ENCODE data around the gene RUNX1.

RUNX1 gene

GRCh38 chr21:35025206-35026152, 23.6 kb downstream of the RUNX1 start:
- H3K9me3 Mint-ChIP-seq = no peaks in the 10 kb centered on the region
- peaks cover 9% of the 10 kb centered on the region for H3K36me3 Mint-ChIP-seq
- H3K27ac Mint-ChIP-seq = peak overlapping the region; percentile 96
- ATAC-seq (ENCODE audit: low read depth) (no peak), DNase-seq (ENCODE audit: low spot score in 2 of 2) (no peak)
- H3K27me3 Mint-ChIP-seq = no peaks in the 10 kb centered on the region
- peak overlapping the region; percentile 62 for H3K4me3 Mint-ChIP-seq
- peaks cover 38% of the 10 kb centered on the region for H3K4me1 Mint-ChIP-seq

- H3K36me3 Mint-ChIP-seq = peaks cover 6% of the 10 kb centered on the region
- no peak overlapping the region for H3K4me3 Mint-ChIP-seq
- ATAC-seq (ENCODE audit: low read depth) (no peak), DNase-seq (ENCODE audit: low spot score in 2 of 2) (no peak)
- no peak overlapping the region for H3K27ac Mint-ChIP-seq
- H3K27me3 Mint-ChIP-seq = no peaks in the 10 kb centered on the region
- H3K4me1 Mint-ChIP-seq = peaks cover 36% of the 10 kb centered on the region
- no peaks in the 10 kb centered on the region for H3K9me3 Mint-ChIP-seq
These were observed 24.6 kb downstream of the RUNX1 start for GRCh38 chr21:35024513-35024912.

GRCh38 chr21:35024071-35024420, 25.1 kb downstream of the RUNX1 start:
- peaks cover 9% of the 10 kb centered on the region for H3K36me3 Mint-ChIP-seq
- no peaks in the 10 kb centered on the region for H3K27me3 Mint-ChIP-seq
- ATAC-seq (ENCODE audit: low read depth) (no peak), DNase-seq (ENCODE audit: low spot score in 2 of 2) (no peak)
- H3K27ac Mint-ChIP-seq = no peak overlapping the region
- H3K4me3 Mint-ChIP-seq = no peak overlapping the region
- H3K9me3 Mint-ChIP-seq = no peaks in the 10 kb centered on the region
- H3K4me1 Mint-ChIP-seq = peaks cover 39% of the 10 kb centered on the region

DNA sequence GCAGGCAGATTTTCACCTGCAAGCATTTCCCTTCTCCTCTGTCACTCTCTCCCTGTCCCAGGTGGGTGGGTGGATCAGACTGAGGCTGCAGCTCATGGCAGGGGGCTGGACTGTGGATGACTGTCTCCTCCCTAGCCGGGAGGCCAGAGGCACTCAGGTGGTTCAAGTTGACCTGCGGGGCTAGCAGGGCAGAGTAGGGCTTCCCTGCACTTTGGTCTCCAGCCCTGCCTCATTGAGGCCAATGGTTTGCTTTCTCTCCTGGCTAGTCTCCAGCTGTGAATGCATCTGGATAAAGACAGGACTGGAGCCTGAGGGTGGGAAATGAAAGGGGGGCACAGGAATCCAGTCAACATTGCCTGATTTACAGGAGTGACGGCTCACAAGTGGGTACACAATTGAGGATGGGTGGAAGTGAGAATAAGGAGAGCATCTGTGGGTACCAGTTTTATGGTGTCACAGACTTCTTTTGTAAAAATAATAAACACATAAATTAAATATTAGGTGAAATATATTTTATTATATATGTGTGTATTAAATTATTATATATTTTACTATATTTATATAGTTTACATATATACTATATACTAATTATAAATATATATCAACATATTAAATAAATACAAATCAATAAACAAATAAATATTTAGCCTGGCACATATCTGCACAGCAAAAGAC, 25.6 kb downstream of the RUNX1 start:
- DNase-seq (ENCODE audit: low spot score in 2 of 2) (no peak), ATAC-seq (ENCODE audit: low read depth) (no peak)
- H3K4me1 Mint-ChIP-seq = peaks cover 38% of the 10 kb centered on the region
- H3K36me3 Mint-ChIP-seq = peaks cover 10% of the 10 kb centered on the region
- H3K9me3 Mint-ChIP-seq = no peaks in the 10 kb centered on the region
- no peaks in the 10 kb centered on the region for H3K27me3 Mint-ChIP-seq
- H3K27ac Mint-ChIP-seq = no peak overlapping the region
- no peak overlapping the region for H3K4me3 Mint-ChIP-seq

- no peaks in the 10 kb centered on the region for H3K9me3 Mint-ChIP-seq
- no peaks in the 10 kb centered on the region for H3K27me3 Mint-ChIP-seq
- H3K4me1 Mint-ChIP-seq = peaks cover 26% of the 10 kb centered on the region
- ATAC-seq (ENCODE audit: low read depth) = no peak
- H3K36me3 Mint-ChIP-seq = peaks cover 18% of the 10 kb centered on the region
- DNase-seq (ENCODE audit: low spot score in 2 of 2) = no peak
- no peak overlapping the region for H3K27ac Mint-ChIP-seq
- H3K4me3 Mint-ChIP-seq = no peak overlapping the region
These were observed 27.6 kb downstream of the RUNX1 start for GRCh38 chr21:35021546-35021945.

- Mint-ChIP-seq H3K27ac (no peak overlapping the region), H3K27me3 (no peaks in the 10 kb centered on the region), H3K36me3 (peaks cover 20% of the 10 kb centered on the region), H3K9me3 (no peaks in the 10 kb centered on the region), H3K4me1 (peaks cover 26% of the 10 kb centered on the region), H3K4me3 (no peak overlapping the region)
- DNase-seq (ENCODE audit: low spot score in 2 of 2) (no peak), ATAC-seq (ENCODE audit: low read depth) (no peak)
These were observed 28.2 kb downstream of the RUNX1 start for GRCh38 chr21:35020902-35021301.

DNA sequence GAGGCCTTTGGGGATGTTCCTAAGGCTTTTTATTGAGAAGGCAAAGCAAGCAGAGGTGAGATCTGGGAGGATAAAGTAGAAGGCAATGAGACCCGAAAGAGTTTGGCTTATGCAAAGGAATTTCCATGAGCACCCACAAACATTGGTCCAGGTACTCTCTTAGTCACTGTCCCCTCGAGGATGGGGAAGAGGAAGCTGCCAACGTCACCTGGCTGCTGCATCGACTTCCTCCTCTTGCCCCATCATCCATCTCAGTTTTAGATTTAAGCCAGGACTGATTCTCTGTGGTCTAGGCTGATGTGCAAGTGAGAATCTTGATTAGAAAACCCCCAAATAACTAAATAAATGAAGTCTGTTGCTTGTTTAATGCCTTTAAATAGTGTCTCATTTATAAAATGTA, 28.7 kb downstream of the RUNX1 start:
- no peak overlapping the region for H3K27ac Mint-ChIP-seq
- H3K4me3 Mint-ChIP-seq = no peak overlapping the region
- H3K4me1 Mint-ChIP-seq = peaks cover 24% of the 10 kb centered on the region
- peaks cover 23% of the 10 kb centered on the region for H3K36me3 Mint-ChIP-seq
- DNase-seq (ENCODE audit: low spot score in 2 of 2) = no peak
- H3K9me3 Mint-ChIP-seq = no peaks in the 10 kb centered on the region
- H3K27me3 Mint-ChIP-seq = no peaks in the 10 kb centered on the region
- ATAC-seq (ENCODE audit: low read depth) = peak; percentile 97

DNA sequence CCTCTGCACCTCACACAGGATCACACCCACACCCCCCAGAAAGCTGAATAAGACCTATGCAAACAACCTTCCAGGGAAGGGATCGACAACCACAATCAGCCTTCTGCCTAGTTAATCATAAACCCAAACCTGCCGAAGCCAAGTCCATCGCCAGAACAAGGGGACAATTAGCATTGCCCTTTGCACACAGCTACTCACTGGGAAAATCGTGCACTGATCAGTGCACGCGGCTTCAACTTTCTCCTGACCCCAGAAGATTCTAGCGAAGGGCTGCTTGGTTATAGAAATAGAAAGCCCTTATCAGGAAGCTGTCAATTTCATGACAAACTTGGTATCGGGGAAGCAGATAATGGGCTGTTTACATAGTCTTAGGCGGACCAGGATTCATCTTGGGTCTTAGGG, 29.5 kb downstream of the RUNX1 start:
- ATAC-seq (ENCODE audit: low read depth) = no peak
- no peak overlapping the region for H3K27ac Mint-ChIP-seq
- H3K36me3 Mint-ChIP-seq = peaks cover 30% of the 10 kb centered on the region
- peaks cover 28% of the 10 kb centered on the region for H3K4me1 Mint-ChIP-seq
- H3K4me3 Mint-ChIP-seq = no peak overlapping the region
- no peak for DNase-seq (ENCODE audit: low spot score in 2 of 2)
- no peaks in the 10 kb centered on the region for H3K27me3 Mint-ChIP-seq
- H3K9me3 Mint-ChIP-seq = no peaks in the 10 kb centered on the region

DNA sequence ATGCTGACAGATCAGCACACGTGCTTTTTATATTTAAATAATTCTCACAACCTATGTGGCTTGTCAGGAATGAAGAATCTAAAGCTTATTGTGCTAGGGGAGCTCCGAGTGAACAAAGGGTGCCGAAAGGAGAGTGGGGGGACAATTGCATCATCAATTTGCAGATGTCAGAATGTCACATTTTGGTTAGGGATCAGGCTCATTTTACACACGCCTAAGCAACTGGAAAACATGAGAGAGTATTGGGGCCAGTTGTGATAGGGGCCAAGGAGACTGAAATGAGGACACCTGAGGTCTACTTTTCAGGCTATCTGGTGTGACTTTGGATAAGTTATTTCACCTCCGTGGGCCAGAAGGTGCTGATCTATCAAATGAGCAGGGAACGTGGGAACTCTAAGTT, 31.8 kb downstream of the RUNX1 start:
- H3K36me3 Mint-ChIP-seq = peaks cover 30% of the 10 kb centered on the region
- H3K27ac Mint-ChIP-seq = no peak overlapping the region

GRCh38 chr21:35016517-35017188, 32.4 kb downstream of the RUNX1 start:
- H3K36me3 Mint-ChIP-seq = peaks cover 26% of the 10 kb centered on the region
- ATAC-seq (ENCODE audit: low read depth) (no peak), DNase-seq (ENCODE audit: low spot score in 2 of 2) (no peak)
- H3K27me3 Mint-ChIP-seq = no peaks in the 10 kb centered on the region
- no peaks in the 10 kb centered on the region for H3K9me3 Mint-ChIP-seq
- peaks cover 25% of the 10 kb centered on the region for H3K4me1 Mint-ChIP-seq
- H3K27ac Mint-ChIP-seq = no peak overlapping the region
- no peak overlapping the region for H3K4me3 Mint-ChIP-seq

More for the DNA sequence above, 31.8 kb downstream of the RUNX1 start:
- no peaks in the 10 kb centered on the region for H3K27me3 Mint-ChIP-seq
- no peak for DNase-seq (ENCODE audit: low spot score in 2 of 2)
- peaks cover 25% of the 10 kb centered on the region for H3K4me1 Mint-ChIP-seq
- no peak overlapping the region for H3K4me3 Mint-ChIP-seq
- no peak for ATAC-seq (ENCODE audit: low read depth)
- no peaks in the 10 kb centered on the region for H3K9me3 Mint-ChIP-seq

DNA sequence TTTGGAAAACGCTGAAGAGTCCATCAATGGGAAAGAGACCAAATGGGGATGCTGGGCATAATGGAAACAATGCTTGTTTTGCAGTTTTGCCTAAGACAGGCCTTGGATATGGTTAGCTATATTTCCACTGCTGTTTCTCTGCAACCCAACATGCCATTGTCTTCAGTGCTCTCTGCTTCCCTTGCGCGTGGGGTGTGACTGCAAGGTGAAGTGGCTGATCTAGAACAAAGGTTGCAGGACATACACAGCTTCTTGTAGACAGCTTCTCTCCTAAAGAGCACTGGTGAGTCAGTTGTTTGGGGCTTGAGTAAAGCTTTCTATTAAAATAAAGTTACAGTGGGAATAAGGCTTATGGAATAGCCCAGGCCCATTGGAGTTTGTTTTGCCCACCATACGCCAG, 33.0 kb downstream of the RUNX1 start:
- Mint-ChIP-seq H3K36me3 (peaks cover 26% of the 10 kb centered on the region), H3K27me3 (no peaks in the 10 kb centered on the region), H3K4me1 (peaks cover 25% of the 10 kb centered on the region), H3K9me3 (no peaks in the 10 kb centered on the region), H3K27ac (no peak overlapping the region), H3K4me3 (no peak overlapping the region)
- ATAC-seq (ENCODE audit: low read depth) = no peak
- no peak for DNase-seq (ENCODE audit: low spot score in 2 of 2)

DNA sequence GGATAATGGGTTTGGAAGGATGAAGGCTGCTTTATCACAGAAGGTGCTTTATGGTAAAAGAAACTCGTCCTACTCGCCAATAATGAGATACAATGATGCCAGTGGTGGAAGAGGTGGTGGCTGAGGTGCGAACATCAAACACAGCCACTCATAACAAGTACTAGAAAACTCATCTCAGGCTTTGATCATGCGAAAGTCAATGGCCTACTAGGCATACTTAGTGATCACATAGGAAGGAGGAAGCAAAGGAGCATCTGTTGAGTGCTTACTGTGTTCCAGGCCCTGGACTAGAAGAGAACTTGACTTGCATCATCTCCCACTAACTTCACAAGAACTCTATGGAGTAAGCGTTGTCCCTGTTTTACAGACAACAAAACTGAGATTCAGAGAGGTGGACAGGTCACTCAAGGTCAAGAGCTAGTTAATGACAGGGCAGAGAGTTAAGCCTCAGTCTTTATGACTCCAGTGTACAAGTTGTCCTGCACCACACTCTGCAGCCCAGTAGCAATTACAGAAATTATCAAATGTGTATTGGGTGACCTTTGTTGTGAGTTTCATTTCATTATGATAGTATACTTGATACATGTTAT, 33.6 kb downstream of the RUNX1 start:
- Mint-ChIP-seq H3K36me3 (peaks cover 26% of the 10 kb centered on the region), H3K4me3 (no peak overlapping the region), H3K9me3 (no peaks in the 10 kb centered on the region), H3K27me3 (no peaks in the 10 kb centered on the region), H3K27ac (no peak overlapping the region), H3K4me1 (peaks cover 25% of the 10 kb centered on the region)
- ATAC-seq (ENCODE audit: low read depth) = no peak
- no peak for DNase-seq (ENCODE audit: low spot score in 2 of 2)

DNA sequence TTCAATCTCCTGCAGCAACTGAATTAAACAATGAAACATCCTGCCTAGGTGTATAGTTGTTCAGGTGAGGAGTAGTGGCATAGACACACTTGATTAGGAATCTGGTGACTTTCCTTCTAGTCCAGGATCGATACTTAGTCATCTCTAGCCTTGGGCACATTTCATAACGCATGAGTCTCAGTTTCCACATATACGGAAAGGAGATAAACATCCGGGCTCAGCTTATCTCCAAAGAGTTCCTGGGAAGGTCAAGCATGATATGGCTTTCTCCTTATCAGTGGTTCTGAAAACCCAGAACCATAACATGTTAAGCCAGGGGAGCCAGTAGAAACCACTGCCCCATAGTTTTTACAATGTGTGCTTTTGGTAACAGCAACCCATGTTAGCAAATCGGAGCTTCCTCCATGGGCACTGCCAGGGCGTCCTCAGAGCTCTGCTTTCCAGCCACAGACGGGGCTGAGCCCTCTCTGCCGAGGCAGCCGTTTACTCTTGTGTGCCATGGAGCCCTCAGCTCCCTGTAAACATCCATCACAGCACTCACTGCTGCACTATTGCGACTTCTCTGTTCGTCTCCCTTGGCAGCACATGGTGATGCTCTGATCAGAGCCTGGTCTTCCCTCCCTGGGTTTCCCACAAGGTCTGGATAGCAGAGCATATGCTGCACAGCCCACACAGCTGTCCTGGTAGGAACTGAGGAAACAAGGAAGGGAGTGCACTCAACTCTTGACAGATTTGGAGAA, 34.6 kb downstream of the RUNX1 start:
- H3K27me3 Mint-ChIP-seq = no peaks in the 10 kb centered on the region
- DNase-seq (ENCODE audit: low spot score in 2 of 2) (no peak), ATAC-seq (ENCODE audit: low read depth) (no peak)
- no peak overlapping the region for H3K4me3 Mint-ChIP-seq
- H3K9me3 Mint-ChIP-seq = no peaks in the 10 kb centered on the region
- peaks cover 27% of the 10 kb centered on the region for H3K36me3 Mint-ChIP-seq
- no peak overlapping the region for H3K27ac Mint-ChIP-seq
- H3K4me1 Mint-ChIP-seq = peaks cover 25% of the 10 kb centered on the region
